HFFc6 (cell line): ENCODE data around the gene SMPDL3A. TPM values are rescaled to one million over a fixed set of nuclear protein-coding genes. Genes with fewer than 3 reads are reported as not detected.

Experiments
- DNase-seq: peaks from one replicate; pipeline ENCODE4 v3.0.0-alpha.2; 2018
- H3K27ac Mint-ChIP-seq: 2 replicates; pipeline ENCODE4 v1.8.0; 2020; ENCODE audit warnings: mild to moderate bottlenecking, mixed read lengths
- H3K27me3 Mint-ChIP-seq: 2 replicates; pipeline ENCODE4 v1.8.0; 2021; ENCODE audit warnings: mild to moderate bottlenecking, moderate library complexity, mixed read lengths; ENCODE audit not compliant: insufficient read depth
- H3K36me3 Mint-ChIP-seq: 2 replicates; pipeline ENCODE4 v1.8.0; 2021; ENCODE audit warnings: low read depth, mixed read lengths
- H3K4me1 Mint-ChIP-seq: 2 replicates; pipeline ENCODE4 v1.8.0; 2020; ENCODE audit warnings: low read depth, mixed read lengths
- H3K4me3 Mint-ChIP-seq: 2 replicates; pipeline ENCODE4 v1.8.0; 2020; ENCODE audit warnings: mild to moderate bottlenecking, moderate library complexity, mixed read lengths
- H3K9me3 Mint-ChIP-seq: 2 replicates; pipeline ENCODE4 v1.8.0; 2020; ENCODE audit warnings: mild to moderate bottlenecking, mixed read lengths
- total RNA-seq, 6 experiments: library from RNA; stranded (reverse); fragmentation: NEBNext Ultra II Directional; extraction: Animal tissue kit (Norgen Biotek cat#: 25700); gene quantifications; 2 replicates in 1 of 6; 3 replicates in 5 of 6; pipeline ENCODE4 v1.2.3, GENCODE V29; 2021
- TF ChIP-seq, protein P1 (sequence below): fragments of 200-600 bp; sonication (generic); IDR thresholded peaks from 2 replicates; pipeline ENCODE4 v1.5.0; 2021; ENCODE audit warnings: antibody characterized with exemption, mild to moderate bottlenecking

Gene SMPDL3A
- total RNA-seq, 6 experiments from 2014 or later: 4.8 to 8.2 (median 6.8) TPM

DNA sequence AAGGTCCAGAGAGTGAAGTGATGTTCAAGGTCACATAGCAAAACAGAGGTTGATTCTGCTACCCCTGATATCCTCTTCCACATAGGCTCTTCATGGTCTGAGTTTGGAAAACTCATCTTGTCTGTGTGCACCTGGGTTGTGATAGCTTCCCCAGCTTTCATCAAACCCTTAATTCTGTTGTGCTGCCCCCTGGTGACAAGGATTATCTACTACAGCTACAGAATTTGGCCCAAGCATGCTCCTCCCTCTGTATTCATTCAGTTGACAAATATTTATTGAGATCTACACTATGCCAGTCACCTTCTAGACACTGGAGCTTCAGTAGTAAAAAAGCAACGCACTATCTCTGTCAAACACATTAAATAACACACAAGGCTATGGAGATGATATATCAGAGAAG lies 50.4 kb downstream of the SMPDL3A start:
- peak; percentile 52 for DNase-seq
- Mint-ChIP-seq H3K9me3 (no peaks in the 10 kb centered on the region), H3K27ac (no peak overlapping the region), H3K4me1 (no peaks in the 10 kb centered on the region), H3K4me3 (no peak overlapping the region), H3K36me3 (no peaks in the 10 kb centered on the region), H3K27me3 (peaks cover 9% of the 10 kb centered on the region)
- TF ChIP-seq, protein P1, sequence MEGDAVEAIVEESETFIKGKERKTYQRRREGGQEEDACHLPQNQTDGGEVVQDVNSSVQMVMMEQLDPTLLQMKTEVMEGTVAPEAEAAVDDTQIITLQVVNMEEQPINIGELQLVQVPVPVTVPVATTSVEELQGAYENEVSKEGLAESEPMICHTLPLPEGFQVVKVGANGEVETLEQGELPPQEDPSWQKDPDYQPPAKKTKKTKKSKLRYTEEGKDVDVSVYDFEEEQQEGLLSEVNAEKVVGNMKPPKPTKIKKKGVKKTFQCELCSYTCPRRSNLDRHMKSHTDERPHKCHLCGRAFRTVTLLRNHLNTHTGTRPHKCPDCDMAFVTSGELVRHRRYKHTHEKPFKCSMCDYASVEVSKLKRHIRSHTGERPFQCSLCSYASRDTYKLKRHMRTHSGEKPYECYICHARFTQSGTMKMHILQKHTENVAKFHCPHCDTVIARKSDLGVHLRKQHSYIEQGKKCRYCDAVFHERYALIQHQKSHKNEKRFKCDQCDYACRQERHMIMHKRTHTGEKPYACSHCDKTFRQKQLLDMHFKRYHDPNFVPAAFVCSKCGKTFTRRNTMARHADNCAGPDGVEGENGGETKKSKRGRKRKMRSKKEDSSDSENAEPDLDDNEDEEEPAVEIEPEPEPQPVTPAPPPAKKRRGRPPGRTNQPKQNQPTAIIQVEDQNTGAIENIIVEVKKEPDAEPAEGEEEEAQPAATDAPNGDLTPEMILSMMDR: peak; percentile 80

DNA sequence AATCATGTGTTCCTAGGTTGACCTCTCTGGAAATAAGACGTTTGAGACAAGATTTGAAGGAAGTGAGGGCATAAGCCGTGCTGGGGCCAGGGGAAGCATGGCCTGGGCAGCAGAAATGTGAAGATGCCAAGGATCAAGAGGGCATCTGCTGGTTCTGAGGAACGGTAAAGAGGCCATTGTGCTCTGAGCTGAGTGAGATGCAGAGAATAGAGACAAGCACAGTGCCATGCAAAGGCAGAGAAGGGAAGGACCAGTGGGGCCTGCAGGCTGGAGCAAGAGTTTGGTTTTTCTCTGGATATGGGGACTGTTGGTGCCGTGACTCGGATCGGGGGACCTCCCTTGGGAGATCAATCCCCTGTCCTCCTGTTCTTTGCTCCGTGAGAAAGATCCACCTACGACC lies 50.8 kb downstream of the SMPDL3A start:
- TF ChIP-seq, protein P1: no peak
- H3K4me3 Mint-ChIP-seq: no peak overlapping the region
- no peaks in the 10 kb centered on the region for H3K4me1 Mint-ChIP-seq
- peaks cover 7% of the 10 kb centered on the region for H3K27me3 Mint-ChIP-seq
- H3K9me3 Mint-ChIP-seq: no peaks in the 10 kb centered on the region
- no peak overlapping the region for H3K27ac Mint-ChIP-seq
- no peaks in the 10 kb centered on the region for H3K36me3 Mint-ChIP-seq
- no peak for DNase-seq

DNA sequence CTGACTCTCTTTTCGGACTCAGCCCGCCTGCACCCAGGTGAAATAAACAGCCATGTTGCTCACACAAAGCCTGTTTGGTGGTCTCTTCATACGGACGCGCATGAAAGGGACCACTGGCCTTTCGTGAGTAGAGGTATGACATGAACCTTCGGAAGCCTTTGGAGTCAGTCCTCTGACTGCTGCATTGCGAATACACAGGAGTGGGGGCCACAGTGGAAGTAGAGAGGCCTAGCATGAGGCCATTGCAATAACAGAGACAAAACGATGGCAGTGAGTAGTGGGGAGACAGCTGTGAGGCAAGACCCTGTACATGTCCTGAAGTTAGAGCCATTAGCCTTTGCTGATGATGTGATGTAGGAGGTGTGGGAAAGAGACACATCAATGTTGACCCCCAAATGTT lies 56.4 kb downstream of the SMPDL3A start:
- no peak overlapping the region for H3K27ac Mint-ChIP-seq
- no peaks in the 10 kb centered on the region for H3K36me3 Mint-ChIP-seq
- TF ChIP-seq, protein P1: no peak
- peaks cover 2% of the 10 kb centered on the region for H3K27me3 Mint-ChIP-seq
- peaks cover 12% of the 10 kb centered on the region for H3K4me1 Mint-ChIP-seq
- no peak for DNase-seq
- H3K4me3 Mint-ChIP-seq: peak overlapping the region; percentile 73; the same call in 1 of the 2 replicates
- H3K9me3 Mint-ChIP-seq: no peaks in the 10 kb centered on the region

DNA sequence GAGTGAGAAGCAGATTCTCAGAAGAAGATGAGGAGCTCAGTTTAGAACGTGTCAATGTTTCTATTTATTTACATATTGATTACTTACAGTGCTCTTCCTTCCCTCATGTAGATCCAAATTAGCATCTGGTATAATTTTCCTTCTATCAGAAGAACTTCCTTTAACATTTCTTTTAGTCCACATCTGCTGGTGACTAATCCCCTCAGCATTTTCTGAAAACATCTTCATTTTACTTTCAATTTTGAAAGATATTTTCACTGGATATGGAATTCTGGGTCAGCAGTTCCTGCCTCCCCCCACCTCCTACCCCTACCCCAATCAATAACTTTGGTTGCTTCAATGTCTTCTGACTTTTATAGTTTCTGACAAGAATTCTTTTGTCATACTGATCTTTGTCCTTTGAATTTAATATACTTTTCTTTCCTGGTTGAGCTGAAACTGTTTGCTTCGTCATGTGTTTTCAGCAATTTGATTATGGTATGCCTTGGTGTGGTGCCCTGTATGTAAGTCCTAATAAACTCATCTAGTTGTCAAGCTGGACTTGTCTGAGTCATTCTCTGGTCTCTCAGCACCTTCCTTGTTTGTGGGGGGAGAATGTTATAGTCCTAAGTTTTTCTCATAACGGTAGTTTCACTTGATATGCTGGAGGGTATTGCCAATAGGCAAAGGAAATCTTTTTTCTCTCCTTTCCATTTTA lies 57.0 kb downstream of the SMPDL3A start:
- H3K4me3 Mint-ChIP-seq: peak overlapping the region; percentile 73
- H3K9me3 Mint-ChIP-seq: no peaks in the 10 kb centered on the region
- no peaks in the 10 kb centered on the region for H3K36me3 Mint-ChIP-seq
- peaks cover 2% of the 10 kb centered on the region for H3K27me3 Mint-ChIP-seq
- TF ChIP-seq, protein P1: no peak
- H3K27ac Mint-ChIP-seq: peak overlapping the region; percentile 25; the same call in 1 of the 2 replicates
- H3K4me1 Mint-ChIP-seq: peaks cover 12% of the 10 kb centered on the region
- DNase-seq: no peak

DNA sequence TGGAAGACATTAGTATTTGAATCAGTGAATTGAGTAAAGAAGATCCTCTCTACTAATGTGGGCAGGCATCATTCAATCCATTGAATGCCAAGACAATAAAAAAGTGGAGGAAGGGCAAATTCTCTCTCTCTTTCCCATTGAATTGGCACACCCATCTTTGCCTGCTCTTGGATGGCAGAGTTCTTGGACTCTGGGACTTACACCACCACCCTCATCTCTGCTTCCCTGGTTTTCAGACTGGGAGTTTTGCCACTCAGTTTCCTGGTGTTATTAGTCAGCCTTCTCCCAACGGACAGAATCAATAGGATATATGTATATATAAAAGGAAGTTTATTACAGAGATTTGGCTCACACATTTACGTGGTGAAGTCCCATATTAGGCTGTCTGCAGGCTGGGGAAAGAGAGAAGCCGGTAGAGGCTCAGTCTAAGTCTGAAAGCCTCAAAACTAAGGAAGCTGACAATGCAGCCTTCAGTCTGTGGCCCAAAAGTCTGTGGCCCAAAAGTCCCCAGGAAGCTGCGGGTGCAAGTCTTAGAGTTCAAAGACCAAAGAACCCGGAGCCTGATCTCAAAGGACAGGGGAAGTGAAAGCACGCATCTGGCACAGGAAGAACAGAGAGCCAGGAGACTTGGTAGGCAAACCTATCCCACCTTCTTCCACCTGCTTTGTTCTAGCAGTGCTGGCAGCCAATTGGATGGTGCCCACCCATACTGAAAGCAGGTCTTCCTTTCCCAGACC lies 64.4 kb downstream of the SMPDL3A start:
- no peaks in the 10 kb centered on the region for H3K4me1 Mint-ChIP-seq
- no peak overlapping the region for H3K27ac Mint-ChIP-seq
- H3K27me3 Mint-ChIP-seq: peaks cover 7% of the 10 kb centered on the region; the same call in 1 of the 2 replicates

More for the DNA sequence above, 64.4 kb downstream of the SMPDL3A start:
- H3K4me3 Mint-ChIP-seq: no peak overlapping the region
- TF ChIP-seq, protein P1: no peak
- H3K36me3 Mint-ChIP-seq: no peaks in the 10 kb centered on the region
- H3K9me3 Mint-ChIP-seq: no peaks in the 10 kb centered on the region
- DNase-seq: no peak

Other genes with a start within 250 kb of the SMPDL3A start
- gene PKIB, start 178.9 kb upstream of the SMPDL3A start, total RNA-seq: under 1 TPM in 1 of 6 experiments, not detected in 5; 0.22 TPM
- not detected for gene FABP7, start 9.5 kb upstream of the SMPDL3A start, total RNA-seq
- not detected for gene CLVS2, start 207.0 kb downstream of the SMPDL3A start, total RNA-seq